Measurements from ENCODE around the gene TMEM81.

Gene TMEM81

DNA sequence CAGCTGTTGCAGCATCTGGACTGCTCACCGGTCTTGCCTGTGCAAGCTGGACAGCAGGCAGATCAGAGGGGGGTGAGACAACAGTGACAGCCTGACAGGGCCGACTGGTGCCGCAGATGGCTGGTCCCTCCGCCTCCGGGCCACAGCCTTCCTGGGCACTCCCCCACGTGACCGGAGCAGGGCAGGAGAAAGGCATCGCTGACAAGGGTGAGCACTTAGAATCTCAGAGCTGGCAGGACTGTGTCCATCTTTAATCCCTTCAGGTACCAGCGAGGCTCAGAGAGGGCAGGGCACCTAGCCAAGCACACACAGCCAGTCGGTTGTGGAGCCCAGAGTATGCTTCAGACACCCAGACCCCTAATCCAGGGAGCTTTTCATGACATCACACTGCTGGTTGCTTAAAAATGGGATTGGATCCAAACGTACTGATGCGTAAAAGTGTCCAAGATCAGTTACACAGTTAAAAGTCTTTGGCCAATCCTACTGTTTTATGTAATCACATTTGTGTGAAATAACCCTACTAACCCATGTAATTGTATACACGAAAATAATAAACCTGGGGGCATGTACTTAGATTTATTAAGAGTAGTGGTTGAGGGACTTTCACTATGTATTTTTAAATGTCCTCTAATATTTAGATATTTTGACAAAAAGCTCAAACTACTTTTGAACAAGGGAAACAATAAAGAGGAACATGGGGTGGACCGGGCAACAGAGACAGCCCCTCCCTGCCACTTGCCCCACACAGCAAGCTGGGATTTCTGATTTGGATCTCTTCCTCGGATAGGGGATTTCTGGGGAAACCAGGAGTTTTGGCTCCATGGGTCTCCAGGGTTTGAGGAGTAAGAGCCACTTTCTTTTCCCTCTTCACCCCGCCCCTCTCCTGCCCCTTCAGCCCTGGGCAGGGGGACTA lies 42.0 kb downstream of the TMEM81 start:
- no peak for TF ChIP-seq CTCF (IDR thresholded peaks at IDR 0.05; ENCODE audit: low read length, missing control alignments)
- no peak overlapping the region for H3K4me3 ChIP-seq (replicated peaks; ENCODE audit: low read depth, low read length)
- DNase-seq (ENCODE audit: low read depth): no peak

DNA sequence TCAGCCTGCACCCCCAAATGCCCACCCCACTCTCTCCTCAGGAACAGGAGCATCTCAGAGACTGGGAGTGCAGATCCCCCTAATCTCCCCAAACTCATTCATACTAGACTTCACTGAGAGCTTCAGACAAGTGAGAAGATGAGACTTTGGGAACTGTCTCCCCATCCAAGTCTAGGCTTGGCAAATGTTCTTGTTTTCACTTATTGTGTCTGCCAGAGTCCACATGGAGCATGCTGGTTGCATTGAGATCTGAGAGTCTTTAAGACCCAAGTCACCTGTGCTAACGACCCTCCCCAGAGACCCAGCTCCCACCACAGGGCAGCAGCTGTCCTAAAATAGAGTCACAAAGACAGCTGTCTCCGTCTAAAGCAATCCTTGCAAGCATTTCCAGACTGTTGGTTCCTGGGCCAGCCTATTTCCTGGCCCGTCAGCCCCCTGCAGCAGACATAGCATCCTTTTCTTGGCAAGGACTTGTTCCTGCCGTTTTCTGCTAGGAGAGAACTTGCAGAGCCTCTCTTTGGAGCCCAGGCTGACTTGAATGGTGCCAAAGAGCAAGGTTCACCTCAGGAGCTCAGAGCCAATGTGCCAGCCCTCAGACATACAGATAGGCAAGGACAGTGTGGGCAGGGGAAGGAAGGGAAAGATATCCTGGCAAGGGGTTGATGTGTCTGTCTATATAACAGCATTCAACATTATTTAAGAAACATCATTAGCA lies 43.1 kb downstream of the TMEM81 start:
- no peak overlapping the region for H3K4me3 ChIP-seq (replicated peaks; ENCODE audit: low read depth, low read length)
- TF ChIP-seq CTCF (IDR thresholded peaks at IDR 0.05; ENCODE audit: low read length, missing control alignments): no peak
- DNase-seq (ENCODE audit: low read depth): no peak

- TF ChIP-seq CTCF (IDR thresholded peaks at IDR 0.05; ENCODE audit: low read length, missing control alignments): no peak
These were observed 46.0 kb downstream of the TMEM81 start for GRCh38 chr1:205038132-205038786.

GRCh38 chr1:205037539-205037938 lies 46.7 kb downstream of the TMEM81 start:
- TF ChIP-seq CTCF (IDR thresholded peaks at IDR 0.05; ENCODE audit: low read length, missing control alignments): no peak
- H3K4me3 ChIP-seq (replicated peaks; ENCODE audit: low read depth, low read length): no peak overlapping the region
- no peak for DNase-seq (ENCODE audit: low read depth)

More at GRCh38 chr1:205038132-205038786, 46.0 kb downstream of the TMEM81 start:
- no peak overlapping the region for H3K4me3 ChIP-seq (replicated peaks; ENCODE audit: low read depth, low read length)
- no peak for DNase-seq (ENCODE audit: low read depth)

All from fibroblast of pulmonary artery (primary cell).